GDM1 (cell line): Measurements from ENCODE around the gene SNX9.
"Not testable (repeated sequence)": the region's sequence is repeated elsewhere in the genome, so short reads cannot be mapped to it uniquely, and the experiment has no call there.

Experiments
- DNase-seq: peaks from one replicate; lab custom pipeline; 2025; lab: John Stamatoyannopoulos, UW

The SNX9 gene

DNA sequence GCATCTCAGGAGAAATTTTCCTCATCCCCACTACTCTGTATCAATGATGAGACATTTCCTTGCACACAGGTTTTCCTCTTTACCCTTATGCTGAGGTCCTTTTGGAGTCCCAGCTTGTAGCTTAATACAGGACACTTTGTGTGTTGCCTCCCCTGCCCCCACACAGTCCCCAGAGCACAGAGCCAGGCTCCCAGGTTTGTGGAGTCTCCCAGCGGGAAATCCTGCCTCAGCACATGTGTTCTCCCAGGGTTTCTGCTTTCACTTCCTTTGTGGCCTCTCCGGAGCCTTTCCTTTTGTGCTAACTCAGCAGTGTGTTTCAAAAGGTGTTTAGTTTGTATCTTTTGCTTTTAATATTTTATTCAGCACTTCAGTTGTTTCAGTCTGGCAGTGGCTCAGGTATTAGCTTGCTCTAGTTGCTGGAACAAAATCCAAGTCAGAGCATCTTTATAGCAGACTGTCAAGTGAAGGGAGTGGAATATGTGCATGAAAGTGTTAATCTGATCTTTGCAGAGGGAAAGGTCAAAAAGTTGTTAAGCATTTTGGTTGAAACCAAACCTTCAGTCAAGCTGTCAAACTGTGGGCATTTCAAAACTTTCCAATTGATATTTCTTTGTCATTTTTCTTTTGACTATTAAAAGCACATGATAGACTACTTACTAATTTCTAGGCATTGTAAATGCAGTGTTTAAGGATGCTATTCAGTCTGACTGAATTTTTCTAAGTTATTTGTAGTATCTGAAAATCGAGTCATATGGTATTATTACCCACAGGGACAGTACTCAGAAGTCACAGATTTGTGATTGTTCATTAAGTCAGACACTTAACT lies 8.6 kb downstream of the SNX9 start:
- DNase-seq = no peak

DNA sequence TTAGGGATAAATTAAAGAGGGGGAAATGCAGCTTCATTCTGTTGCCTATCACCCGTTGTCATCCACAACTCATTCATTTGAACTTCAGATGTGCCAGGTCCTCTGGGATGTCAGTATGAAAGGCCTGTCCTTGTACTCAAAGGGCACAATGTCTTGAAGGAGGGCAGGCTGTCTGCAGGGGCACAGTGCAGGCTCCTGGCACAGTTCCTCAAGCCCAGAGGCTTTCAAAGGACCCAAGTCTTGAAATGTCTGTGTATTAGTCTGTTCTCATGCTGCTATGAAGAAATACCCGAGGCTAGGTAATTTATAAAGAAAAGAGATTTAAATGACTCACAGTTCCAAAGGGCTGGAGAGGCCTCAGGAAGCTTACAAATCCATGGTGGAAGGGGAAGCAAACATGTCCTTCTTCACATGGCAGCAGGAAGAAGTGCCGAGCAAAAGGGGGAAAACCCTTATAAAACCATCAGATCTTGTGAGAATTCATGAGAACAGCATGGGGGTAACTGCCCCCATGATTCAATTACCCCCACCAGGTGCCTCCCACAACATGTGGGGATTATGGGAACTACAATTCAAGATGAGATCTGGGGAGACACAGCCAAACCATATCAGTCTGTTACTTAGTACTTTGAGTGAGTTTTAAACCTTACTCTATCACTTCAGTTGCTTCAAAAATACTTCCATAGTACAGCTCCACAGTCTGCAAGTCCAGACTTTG lies 9.4 kb downstream of the SNX9 start:
- DNase-seq = no peak

DNA sequence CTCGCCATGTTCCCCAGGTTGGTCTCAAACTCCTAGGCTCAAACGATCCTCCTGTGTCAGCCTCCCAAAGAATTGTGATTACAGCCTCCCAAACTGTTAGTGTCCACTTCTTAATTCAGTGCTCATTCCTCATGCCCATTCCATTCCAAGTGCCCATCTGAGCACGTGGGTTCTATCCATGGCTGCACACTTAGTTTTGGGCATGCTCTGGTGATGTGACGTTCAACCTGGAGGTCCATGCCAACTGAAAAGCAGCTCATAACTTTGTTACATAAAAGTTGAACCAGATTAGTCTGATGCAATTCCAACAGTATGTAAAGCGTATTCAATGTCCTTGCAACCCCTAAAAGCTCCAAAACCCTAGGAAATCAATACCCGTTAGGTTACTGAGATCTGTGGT lies 11.5 kb downstream of the SNX9 start:
- no peak for DNase-seq

DNA sequence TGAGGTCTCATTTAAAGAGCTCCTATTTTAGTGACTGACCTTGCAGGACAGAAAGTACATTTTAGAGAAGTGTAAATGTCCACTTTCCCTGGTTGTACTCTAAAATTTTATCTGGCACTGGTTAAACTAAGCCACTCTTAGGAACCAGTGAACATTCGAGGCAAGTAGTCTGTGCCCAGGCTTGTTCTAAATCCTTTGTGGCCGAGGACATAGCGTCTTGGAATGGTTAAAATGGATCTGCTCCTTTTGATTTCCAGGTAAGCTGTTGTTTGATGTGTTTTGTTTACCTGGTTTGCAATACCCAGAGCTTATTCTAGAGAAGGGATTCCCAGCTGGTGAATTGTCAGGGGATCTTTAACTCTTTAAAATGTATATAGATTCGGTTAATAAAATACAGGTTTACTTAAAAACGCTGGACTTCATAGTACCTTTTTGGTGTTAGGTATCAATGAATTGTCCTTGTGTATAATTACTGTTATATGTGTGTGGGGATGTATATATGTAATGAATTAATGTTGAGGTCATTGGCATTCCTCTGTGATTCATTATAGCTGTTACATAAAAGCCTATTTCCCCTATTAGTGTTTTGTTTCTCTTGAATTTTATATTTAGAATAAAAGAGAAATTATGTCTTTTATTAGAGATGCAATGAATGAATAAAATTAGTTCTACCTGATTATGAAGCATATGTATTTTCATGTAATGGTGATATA lies 15.8 kb downstream of the SNX9 start:
- no peak for DNase-seq

DNA sequence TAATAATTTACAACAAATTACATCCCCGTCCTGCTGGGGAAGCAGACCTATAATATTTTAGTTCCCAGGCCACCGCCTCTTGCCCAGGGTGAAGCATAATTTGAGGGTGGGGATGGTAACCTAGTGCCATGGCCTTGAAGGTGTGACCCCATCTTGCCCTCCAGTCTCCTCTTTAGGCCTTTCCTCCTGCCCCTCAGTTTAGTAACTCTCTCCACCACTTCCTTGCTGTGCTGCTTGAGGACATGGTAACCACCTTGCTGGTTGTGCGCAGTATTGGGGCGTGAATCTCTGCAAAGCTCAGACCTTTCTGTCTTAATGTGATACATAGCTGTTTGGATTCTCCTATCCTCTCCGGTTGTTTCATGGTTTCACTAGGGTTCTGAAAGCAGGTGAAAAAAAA lies 16.6 kb downstream of the SNX9 start:
- no peak for DNase-seq

DNA sequence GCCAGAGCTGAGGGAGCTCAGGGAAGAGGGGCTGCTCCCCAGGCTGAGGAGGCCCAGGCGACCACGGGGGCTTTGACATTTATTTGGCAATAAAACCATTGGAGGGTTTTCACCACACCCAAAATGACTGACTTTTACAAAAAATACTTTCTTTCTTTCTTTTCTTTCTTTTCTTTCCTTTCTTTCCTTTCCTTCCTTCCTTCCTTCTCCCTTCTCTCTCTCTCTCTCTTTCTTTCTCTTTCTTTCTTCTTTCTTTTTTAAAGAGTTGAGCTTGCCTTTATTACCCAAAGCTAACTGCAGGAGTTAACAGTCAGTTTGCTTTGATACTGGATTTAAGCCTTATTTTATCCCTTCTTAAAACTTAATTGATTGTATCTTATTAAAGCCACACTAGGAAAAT lies 17.2 kb downstream of the SNX9 start:
- no peak for DNase-seq

DNA sequence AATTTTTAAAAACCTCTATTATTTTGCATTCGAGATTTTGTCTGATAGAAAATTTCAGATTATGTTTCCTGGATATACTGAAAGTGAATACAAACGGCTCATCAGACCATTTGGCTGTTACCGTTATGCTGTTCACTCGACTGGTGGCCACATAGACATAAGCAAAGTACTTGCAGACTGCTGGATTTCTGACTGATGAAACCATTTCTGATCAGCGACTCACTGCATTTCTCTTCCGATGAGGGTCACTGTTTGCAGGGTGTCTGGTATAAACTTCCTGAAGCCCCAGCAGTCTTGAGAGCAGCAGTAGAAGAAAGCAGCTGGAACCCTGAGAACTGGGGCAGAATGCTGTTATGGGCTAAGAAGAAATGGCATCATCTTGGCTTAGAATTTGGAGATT lies 17.7 kb downstream of the SNX9 start:
- no peak for DNase-seq

DNA sequence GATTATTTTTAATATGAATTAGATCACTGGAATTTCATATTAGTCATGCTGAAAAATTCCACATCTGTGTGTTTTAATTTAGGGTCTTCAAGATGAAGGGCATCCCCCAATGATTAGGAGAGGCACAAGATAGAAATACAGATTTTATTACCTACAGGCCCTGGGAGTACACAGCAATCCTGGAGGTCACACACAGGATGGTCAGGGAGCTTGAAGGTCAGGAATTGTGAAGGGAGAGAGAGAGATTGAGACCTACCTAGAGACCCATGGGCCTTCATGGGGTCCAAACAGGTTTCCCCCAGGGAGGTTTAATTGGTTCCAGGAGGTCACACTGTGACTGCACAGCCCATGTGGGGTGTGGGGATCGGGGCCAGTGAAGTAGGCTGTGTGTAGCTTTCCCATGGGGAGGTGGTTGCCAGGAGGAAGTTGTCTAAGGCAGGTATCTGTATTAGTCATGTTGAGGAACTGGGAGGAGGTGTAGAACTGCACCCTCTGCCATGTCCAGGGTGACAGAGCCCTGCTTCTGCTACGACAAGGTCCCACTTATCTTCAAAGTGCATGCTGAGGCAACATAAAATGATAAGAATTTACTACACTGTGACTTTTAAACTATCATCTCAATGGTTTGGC lies 18.3 kb downstream of the SNX9 start:
- DNase-seq = no peak

DNA sequence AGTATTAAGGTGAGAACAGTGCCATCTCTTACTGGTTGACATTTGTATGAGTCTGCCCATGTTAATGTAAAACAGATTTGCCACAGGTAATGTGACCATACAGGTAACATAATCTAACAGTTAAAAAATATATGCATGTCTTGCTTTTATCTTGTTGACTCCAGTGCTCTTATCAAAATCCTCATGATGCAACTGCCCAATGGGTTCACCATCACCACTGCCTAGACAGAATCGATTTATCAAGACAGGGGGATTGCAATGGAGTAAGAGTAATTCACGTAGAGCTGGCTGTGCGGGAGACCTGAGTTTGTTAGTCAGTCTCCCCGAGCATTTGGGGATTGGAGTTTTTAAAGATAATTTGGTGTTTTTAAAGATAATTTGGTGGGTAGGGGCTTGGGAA lies 19.2 kb downstream of the SNX9 start:
- no peak for DNase-seq

DNA sequence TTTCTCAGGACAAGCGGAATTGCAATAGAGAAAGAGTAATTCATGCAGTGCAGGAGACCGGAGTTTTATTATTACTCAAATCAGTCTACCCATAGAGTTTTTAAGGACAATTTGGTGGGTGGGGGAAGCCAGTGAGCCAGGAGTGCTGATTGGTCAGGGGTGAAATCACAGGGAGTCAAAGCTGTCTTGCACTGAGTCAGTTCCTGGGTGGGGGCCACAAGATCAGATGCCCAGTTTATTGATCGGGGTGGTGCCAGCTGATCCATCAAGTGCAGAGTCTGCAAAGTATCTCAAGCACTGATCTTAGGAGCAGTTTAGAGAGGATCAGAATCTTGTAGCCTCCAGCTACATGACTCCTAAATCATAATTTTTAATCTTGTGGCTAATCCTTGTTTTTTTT lies 21.1 kb downstream of the SNX9 start:
- not testable (repeated sequence) for DNase-seq

DNA sequence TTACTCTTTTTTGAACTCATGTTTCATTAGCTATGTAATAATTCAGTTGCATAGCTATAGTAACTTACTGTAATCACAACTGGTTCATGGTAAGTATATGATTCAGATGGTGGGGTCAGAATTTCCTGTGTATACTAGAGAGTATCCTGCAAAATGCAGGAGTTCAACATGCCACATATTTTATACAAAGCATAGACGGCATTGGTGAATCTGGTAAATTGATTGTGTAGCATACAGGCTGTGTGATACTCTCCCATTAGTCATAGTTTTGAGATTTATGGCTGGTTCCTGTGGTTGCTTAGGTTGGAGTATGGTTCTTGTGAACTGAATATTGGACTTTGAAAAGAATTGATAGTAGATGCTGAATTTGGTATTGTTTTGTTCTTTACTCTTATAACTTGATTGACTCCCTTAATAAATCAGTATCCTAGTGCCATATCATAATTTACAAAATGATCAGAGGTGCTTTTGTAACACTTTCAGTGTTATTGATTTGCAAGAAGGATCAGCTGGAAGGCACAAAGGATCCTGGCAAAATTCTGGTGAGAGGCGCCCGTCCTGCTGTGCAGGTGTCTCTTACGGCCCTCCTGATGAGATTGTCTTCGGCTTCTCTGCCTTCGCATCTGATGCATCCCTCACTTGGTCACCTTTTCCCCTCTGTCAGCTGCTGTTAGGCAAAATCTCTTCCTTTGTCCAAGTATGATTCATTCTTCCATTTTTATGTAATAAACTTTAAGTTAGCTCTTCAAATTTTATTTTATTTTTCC lies 22.6 kb downstream of the SNX9 start:
- DNase-seq = no peak

DNA sequence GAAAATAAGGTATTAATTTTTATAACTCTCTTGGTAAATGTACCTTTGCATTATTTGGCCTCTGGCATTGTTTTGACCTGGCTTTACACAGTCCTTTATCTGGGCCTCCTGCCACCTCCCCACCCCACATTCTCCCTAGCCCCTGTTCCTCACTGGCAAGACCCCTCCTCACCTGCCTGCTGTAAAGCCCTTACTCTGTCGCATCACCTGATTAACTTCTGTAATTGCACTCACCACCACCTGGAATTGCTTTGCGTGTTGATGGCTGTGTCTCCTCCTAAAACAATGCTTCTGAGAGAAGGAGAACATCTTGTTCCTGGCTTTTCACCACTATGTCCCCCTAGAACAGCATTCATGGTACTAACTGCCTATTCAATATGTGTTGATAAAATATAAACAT lies 24.8 kb downstream of the SNX9 start:
- no peak for DNase-seq

DNA sequence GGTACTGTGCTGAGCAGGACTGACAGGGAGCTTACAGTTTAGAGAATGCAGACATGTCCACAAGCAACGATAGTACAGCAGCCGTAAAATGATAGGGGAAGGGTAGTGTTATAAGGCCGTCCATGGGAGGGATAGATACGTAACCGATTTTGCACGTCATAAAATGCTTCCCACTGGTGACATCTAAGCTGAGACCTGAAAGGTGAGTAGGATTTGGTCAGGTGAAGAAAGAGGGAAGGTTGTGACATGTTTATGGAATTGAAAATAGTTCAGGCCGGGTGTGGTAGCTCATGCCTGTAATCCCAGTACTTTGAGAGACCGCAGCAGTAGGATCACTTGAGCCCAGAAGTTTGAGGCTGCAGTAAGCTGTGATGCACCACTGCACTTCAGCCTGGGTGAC lies 25.6 kb downstream of the SNX9 start:
- no peak for DNase-seq

DNA sequence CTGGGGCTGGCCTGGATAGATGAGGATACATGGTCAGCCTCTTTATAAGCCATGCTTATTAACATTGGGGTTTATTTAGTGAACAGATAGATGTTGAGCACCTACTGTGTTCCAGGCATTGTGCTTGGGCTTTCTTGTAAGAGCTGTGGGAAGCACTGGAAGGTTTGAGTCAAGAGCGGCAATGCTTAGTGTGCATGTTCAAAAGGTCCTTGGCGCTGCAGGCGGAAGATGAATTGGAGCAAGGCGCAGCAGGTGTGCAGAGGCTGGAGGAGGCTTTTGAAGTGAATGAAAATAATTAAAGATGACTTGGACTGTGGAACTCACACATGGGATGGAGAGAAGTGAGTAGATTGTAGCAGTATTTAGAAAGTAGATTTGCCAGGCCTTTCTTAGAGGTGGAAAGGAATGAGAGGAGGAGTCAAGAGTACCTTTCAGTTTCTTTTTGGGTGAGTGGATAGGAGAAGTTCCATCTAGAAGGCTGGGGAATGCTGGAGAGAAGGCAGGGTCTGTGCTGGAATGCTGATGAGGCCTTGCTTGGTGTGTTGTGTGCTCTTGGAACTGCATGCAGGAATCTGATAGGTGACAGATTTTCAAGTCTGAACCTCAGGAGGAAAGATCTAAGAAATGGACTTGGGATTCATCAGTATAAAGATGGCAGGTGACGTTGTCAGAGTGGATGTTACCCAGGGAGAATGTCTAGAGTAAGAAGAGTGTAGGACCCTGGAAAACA lies 26.4 kb downstream of the SNX9 start:
- DNase-seq = no peak

DNA sequence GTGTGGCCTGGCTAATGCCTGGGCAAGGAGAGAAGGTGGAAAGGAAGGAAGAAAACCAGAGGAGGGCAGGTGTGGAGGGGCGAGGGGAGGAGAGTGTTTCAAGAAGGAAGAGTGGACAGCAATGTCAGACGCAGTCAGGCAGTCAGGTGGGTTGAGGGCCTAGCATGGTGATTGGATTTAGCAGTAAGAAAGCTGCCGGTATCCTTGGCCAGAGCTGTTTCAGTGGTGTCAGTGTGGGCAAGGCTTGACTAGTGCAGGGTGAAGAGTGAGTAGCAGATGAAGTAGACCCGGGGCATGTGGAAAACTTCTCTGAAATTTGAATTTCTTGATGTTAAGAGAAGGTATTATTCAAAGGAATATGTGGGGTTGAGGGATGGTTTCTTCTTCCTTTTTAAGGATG lies 27.0 kb downstream of the SNX9 start:
- DNase-seq = no peak

DNA sequence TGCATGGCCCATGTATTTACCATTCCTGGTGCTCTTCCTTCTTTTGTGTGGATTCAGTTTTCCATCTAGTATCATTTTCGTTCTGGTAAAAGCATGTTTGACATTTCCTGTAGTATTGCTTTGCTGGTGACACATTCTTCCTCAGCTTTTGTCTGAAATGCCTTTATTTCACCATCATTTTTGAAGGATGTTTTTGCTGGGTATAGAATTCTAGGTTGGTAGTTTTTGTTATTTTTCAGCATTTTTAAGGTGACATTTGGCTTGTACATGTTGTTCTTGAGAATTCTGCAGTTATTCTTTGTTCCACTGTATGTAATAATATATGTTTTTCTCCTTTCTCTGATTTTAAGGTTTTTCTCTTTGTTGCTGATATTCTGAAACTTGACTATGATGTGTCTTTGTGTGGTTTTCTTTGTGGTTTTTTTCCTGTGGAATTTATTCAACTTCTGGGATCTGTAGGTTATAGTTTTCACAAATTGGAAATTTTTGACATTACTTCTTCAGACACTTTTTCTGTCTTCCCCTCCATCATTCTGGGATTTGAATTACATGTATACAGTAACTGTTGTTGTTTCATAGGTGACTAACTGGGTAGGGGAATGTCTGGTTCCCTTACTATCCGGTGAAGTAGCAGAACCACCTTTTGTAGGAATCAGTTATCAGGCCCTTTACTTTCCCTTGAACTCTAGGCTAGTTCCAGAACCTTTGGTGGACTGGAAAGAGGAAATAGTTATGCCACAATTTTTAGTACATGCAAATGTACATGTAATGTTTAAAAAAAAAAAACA lies 30.2 kb downstream of the SNX9 start:
- no peak for DNase-seq

DNA sequence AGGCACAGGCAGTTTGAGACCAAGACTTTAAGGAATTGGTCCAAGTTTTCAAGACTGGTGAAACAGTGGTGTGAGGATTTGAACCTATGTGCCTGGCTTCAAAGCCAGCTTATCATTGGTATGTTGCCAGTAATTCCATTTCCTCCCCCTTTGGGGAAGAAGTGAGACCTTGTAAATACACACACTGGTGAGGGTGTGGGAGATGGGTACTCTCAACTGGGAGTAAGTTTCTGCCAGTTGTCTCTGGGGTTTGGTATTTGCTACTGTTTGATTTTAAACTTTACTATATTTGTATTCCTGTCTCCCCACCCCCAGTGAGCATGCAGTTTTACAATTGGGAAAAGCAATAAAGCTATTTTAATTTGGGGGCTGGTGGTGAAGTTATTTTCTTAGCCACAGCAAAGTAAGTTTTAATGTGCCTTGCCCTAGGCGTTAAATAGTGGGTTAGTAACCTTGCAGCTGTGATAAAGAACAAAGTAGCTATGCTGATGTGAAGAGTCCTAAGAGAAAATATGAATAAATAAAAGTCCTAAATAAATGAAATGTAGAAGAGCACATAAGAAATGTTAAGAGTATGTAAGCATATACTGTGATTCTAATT lies 31.0 kb downstream of the SNX9 start:
- no peak for DNase-seq

DNA sequence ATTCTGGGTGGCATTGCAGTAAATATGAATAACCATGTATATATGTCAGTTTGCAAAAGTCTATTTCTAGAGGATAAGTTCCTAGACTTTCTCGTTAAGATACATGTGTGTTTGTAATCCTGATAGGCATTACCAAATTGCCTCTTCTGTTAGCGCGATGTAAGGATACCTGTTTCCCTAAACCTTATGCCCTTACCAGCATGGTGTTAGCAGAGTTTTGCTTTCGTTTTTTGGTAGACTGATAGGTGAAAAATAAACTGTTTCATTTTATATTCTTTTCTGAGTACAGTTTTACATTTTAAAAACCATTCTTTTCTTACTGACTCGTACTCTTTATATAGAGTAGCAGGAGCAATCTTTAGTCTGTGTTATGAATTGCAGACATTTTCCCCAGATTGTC lies 32.3 kb downstream of the SNX9 start:
- DNase-seq = no peak

DNA sequence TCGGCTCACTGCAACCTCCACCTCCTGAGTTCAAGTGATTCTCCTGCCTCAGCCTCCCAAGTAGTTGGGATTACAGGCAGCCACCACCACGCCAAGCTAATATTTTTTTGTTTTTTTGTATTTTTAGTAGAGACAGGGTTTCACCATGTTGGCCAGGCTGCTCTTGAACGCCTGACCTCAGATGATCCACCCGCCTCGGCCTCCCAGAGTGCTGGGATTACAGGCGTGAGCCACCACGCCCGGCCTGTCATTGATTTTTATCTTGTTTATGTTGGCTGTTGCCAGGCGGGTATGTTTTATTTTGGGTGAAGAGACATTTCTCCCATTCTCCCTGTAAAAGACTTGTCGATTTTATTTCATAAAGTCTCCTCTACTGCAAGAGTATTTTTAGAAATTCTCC lies 32.8 kb downstream of the SNX9 start:
- DNase-seq = not testable (repeated sequence)

DNA sequence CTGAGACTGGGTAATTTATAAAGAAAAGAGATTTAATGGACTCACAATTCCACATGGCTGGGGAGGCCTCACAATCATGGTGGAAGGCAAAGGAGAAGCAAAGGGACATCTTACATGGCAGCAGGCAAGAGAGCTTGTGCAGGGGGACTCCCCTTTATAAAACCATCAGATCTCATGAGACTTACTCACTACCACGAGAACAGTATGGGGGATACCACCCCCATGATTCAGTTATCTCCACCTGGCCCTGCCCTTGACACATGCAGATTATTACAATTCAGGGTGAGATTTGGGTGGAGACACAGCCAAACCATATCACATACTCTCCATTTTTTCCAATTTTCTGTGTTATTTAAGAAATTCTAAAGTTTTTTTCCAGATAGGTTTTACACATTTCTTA lies 35.6 kb downstream of the SNX9 start:
- DNase-seq = not testable (repeated sequence)
